Fibroblast of skin of left biceps (primary cell): Measurements from ENCODE around the gene VDAC1.

Source experiments
- DNase-seq, 2 experiments: peaks; one replicate each; pipeline ENCODE4 v3.0.0-alpha.2; 2013; ENCODE audit warnings: low read depth in 2 of 2

VDAC1 gene

GRCh38 chr5:134024811-134025210 is 20.0 kb upstream of the VDAC1 start:
- no peak for DNase-seq

GRCh38 chr5:134022333-134022732 is 17.6 kb upstream of the VDAC1 start:
- DNase-seq, result no peak

- no peak for DNase-seq
Observed at GRCh38 chr5:134020188-134020587, 15.4 kb upstream of the VDAC1 start.

- DNase-seq, result no peak
Observed at GRCh38 chr5:134019636-134020035, 14.9 kb upstream of the VDAC1 start.

GRCh38 chr5:134018986-134019316 is 14.2 kb upstream of the VDAC1 start:
- DNase-seq, result no peak

- DNase-seq, result no peak
Observed at GRCh38 chr5:134018154-134018985, 13.6 kb upstream of the VDAC1 start.

GRCh38 chr5:134008266-134008749 is 3.5 kb upstream of the VDAC1 start:
- DNase-seq, result no peak

- no peak for DNase-seq
Observed at GRCh38 chr5:134007581-134008265, 2.9 kb upstream of the VDAC1 start.

GRCh38 chr5:134006115-134006514 is 1.3 kb upstream of the VDAC1 start:
- no peak for DNase-seq

- no peak for DNase-seq
Observed at GRCh38 chr5:134005417-134006061, 764 bp upstream of the VDAC1 start.

GRCh38 chr5:134003817-134004625 is 754 bp downstream of the VDAC1 start:
- no peak for DNase-seq

GRCh38 chr5:134003064-134003816 is 1.5 kb downstream of the VDAC1 start:
- no peak for DNase-seq

GRCh38 chr5:134001938-134002731 is 2.6 kb downstream of the VDAC1 start:
- DNase-seq, result no peak

- no peak for DNase-seq
Observed at GRCh38 chr5:134000696-134001453, 3.9 kb downstream of the VDAC1 start.

- no peak for DNase-seq
Observed at GRCh38 chr5:134000091-134000511, 4.7 kb downstream of the VDAC1 start.

- DNase-seq, result no peak
Observed at GRCh38 chr5:133998807-133999206, 6.0 kb downstream of the VDAC1 start.

- DNase-seq, result no peak
Observed at GRCh38 chr5:133998042-133998441, 6.7 kb downstream of the VDAC1 start.

GRCh38 chr5:133996683-133997252 is 8.0 kb downstream of the VDAC1 start:
- DNase-seq, result no peak

GRCh38 chr5:133995883-133996563 is 8.8 kb downstream of the VDAC1 start:
- DNase-seq, result no peak
